Esophagus mucosa (tissue), 1 donor: ENCODE measurements around the gene MC2R. TPM values are rescaled to one million over a fixed set of nuclear protein-coding genes. Genes with fewer than 3 reads are reported as not detected.

ENCODE experiments used
- total RNA-seq: library from RNA; stranded (reverse); gene quantifications from one replicate; pipeline ENCODE4 v1.2.4, GENCODE V29; 2023
- donor health status: DM: yes; HTN: yes; CAD: no.

The MC2R gene
- total RNA-seq, 1 donor from 2014 or later: not detected

Other genes with a start within 250 kb of the MC2R start
- gene FAM210A, start 189.0 kb downstream of the MC2R start, total RNA-seq: 14.6 TPM
- gene RNMT, start 188.9 kb downstream of the MC2R start, total RNA-seq: 19.7 TPM
- 0.28 TPM for gene MC5R, start 91.4 kb downstream of the MC2R start, total RNA-seq
- 6.7 TPM for gene ZNF519, start 216.9 kb upstream of the MC2R start, total RNA-seq